SU-DHL-6 (cell line): ENCODE data around the gene CADPS.

Experiments used
- CTCF ChIP-seq: fragments of 200-600 bp; sonication (generic); IDR thresholded peaks from one replicate; pipeline ENCODE4 v1.5.1; 2017; ENCODE audit warnings: antibody characterized with exemption, mild to moderate bottlenecking, low read length, moderate library complexity; ENCODE audit not compliant: insufficient read depth, poor library complexity, severe bottlenecking
- EZH2phosphoT487 ChIP-seq: fragments of 200-600 bp; sonication (generic), shearing (Covaris generic); conservative IDR thresholded peaks from 2 replicates; pipeline ENCODE4 v1.6.1; 2018; ENCODE audit warnings: mild to moderate bottlenecking, antibody characterized with exemption, low read length, moderate library complexity, mixed read lengths

- no peak for TF ChIP-seq CTCF
- TF ChIP-seq EZH2phosphoT487: no peak
Measured at GRCh38 chr3:62550439-62550838, 324.8 kb downstream of the CADPS start.
